RWPE1 (cell line): ENCODE measurements around the gene NUDCD2.
"Not testable (repeated sequence)": the region's sequence is repeated elsewhere in the genome, so short reads cannot be mapped to it uniquely, and the experiment has no call there.

Experiments used
- CTCF ChIA-PET: fragments of 350-600 bp; sonication (Branson Sonifier 250); formaldehyde crosslinking; extraction: SDS; loops from one replicate; lab custom pipeline; 2021; lab: Yijun Ruan, JAX
- POLR2A ChIA-PET: fragments of 400-600 bp; formaldehyde crosslinking; extraction: SDS; loops from one replicate; lab custom pipeline; 2020; ENCODE audit warnings: antibody characterized with exemption; ENCODE audit not compliant: low non-redundant PET; lab: Yijun Ruan, JAX
- DNase-seq: peaks from one replicate; pipeline ENCODE4 v3.0.0; 2012; ENCODE audit warnings: low spot score
- H3K27ac ChIP-seq: fragments of 450-650 bp; 2 replicates; pipeline ENCODE4 v1.5.1; 2017
- TF ChIP-seq, protein P1 (sequence below): fragments of 450-650 bp; conservative IDR thresholded peaks from 2 replicates; pipeline ENCODE4 v1.5.1; 2017; ENCODE audit warnings: low read depth, mild to moderate bottlenecking

NUDCD2 gene

DNA sequence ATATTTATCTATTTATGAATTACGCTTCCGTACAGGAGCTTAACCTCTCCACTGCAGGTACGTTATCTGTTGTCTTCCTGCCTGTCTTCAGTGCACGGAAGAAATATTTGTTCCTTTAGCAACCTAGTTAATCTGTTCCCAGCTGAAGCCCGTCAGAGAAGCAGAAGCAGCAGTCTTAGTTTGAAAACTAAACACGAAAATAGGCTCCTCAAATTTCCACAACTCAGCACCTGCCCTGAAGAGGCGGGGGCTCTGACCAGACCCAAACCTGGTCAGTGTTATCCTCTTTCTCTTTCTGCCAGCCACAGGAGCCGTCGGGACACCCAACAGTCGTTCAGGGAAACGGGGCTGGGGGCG lies 462 bp downstream of the NUDCD2 start:
- DNase-seq = no peak
- ChIA-PET POLR2A (interaction anchor here (1.3 to 1.7 kb wide), 3 partner anchors 22 to 50 kb away, joined by 3 to 7 read pairs (median 5); partner anchors contain the start of genes CCNG1 and MAT2B), CTCF (interaction anchor here (1.4 kb wide), 1 partner anchor 14 kb away, joined by 7 read pairs; no protein-coding TSS in a partner anchor)
- peak overlapping the region; percentile 99 for H3K27ac ChIP-seq
- TF ChIP-seq, protein P1, sequence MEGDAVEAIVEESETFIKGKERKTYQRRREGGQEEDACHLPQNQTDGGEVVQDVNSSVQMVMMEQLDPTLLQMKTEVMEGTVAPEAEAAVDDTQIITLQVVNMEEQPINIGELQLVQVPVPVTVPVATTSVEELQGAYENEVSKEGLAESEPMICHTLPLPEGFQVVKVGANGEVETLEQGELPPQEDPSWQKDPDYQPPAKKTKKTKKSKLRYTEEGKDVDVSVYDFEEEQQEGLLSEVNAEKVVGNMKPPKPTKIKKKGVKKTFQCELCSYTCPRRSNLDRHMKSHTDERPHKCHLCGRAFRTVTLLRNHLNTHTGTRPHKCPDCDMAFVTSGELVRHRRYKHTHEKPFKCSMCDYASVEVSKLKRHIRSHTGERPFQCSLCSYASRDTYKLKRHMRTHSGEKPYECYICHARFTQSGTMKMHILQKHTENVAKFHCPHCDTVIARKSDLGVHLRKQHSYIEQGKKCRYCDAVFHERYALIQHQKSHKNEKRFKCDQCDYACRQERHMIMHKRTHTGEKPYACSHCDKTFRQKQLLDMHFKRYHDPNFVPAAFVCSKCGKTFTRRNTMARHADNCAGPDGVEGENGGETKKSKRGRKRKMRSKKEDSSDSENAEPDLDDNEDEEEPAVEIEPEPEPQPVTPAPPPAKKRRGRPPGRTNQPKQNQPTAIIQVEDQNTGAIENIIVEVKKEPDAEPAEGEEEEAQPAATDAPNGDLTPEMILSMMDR = no peak

DNA sequence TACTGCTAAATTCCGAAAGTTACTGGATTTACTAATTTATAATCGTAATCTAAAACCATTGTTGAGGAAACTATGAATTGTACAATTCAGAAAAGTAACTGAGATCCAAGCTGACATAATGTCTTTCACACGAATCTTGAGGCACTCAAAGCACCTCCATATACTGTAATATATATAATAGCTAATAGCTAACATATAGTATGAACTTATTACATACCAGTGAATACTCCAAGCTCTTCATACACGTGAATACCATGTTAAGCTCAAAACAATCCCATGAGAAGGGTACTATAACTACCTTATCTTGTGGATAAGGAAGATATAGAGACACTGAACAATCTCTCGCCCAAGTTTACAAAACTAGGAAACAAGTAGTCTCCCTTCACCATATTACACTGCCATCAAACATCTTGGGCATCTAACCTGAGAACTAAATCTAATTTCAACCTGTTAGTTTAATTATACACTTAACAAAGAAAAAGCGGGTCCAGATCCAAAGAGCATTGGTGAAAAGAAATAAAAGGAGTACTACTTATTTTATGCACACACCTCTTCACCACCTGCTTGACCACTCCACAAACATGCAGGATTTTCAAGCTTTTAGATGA lies 1.0 kb downstream of the NUDCD2 start:
- TF ChIP-seq, protein P1 = no peak
- H3K27ac ChIP-seq = peak overlapping the region; percentile 99
- DNase-seq = no peak
- ChIA-PET POLR2A (interaction anchor here (1.7 kb wide), 1 partner anchor 47 kb away, joined by 7 read pairs; the partner anchor contains the start of gene MAT2B), CTCF (interaction anchor here (1.4 kb wide), 1 partner anchor 14 kb away, joined by 7 read pairs; no protein-coding TSS in a partner anchor)

DNA sequence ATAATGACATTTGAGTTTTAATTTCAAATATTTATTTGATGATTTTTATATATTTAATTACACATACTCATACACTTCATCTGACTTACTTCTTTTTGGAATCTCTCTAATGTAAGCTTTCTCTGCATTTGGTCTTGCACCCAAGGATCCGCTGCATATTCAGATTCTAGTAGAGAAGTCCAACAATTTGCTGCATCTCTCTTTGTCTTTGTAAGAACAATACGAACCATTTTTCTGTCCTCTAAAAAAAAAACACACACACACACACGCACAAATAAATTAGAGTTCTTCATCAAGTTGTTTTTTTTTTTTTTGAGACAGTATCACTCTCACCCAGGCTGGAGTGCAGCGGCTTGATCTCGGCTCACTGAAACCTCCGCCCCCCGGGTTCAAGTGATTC lies 3.1 kb downstream of the NUDCD2 start:
- POLR2A ChIA-PET = no interaction called here
- DNase-seq = no peak
- CTCF ChIA-PET = no interaction called here
- H3K27ac ChIP-seq = no peak overlapping the region
- TF ChIP-seq, protein P1 = no peak

DNA sequence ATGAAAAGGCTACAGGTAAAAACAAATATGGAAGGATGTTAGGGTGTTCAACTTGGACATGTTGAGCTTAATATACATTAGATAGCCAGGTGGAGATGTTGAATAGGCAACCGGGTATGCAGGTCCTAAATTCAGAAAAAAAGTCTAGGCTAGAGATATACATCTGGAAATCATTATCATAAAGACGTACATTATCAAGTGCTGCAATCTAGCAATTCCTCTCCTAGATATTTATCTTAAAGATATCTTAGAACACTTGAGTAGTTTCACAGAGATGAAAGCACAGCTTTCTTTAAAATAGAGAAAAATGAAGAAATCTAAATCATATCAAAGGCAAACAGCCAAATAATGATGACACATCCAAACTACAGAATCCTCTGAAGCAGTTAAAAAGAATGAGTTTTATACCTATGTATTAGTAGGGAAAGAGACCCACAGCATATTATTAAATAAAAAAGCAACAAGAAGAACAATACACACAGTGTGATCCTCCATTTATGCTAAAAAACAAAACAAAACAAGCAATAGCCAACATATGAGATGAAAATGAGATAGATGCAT lies 3.8 kb downstream of the NUDCD2 start:
- CTCF ChIA-PET = no interaction called here

DNA sequence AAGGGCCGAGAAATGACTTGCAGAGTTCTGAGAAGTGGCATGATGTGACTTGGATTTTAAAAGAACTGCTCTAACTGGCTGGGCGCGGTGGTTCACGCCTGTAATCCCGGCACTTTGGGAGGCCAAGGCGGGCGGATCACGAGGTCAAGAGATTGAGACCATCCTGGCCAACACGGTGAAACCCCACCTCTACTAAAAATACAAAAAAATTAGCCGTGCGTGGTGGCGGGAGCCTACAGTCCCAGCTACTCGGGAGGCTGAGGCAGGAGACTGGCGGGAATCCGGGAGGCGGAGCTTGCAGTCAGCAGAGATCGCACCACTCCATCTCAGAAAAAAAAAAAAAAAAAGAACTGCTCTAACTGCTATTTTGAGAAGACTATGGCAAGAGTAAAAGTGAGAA lies 4.5 kb downstream of the NUDCD2 start:
- H3K27ac ChIP-seq, CTCF ChIA-PET, DNase-seq: not testable (repeated sequence)
- POLR2A ChIA-PET = interaction anchor here (0.6 kb wide), 1 partner anchor 16 kb away, joined by 3 read pairs; no protein-coding TSS in a partner anchor

More for the DNA sequence above, 3.8 kb downstream of the NUDCD2 start:
- no peak overlapping the region for H3K27ac ChIP-seq
- TF ChIP-seq, protein P1 = no peak
- POLR2A ChIA-PET = no interaction called here
- no peak for DNase-seq

DNA sequence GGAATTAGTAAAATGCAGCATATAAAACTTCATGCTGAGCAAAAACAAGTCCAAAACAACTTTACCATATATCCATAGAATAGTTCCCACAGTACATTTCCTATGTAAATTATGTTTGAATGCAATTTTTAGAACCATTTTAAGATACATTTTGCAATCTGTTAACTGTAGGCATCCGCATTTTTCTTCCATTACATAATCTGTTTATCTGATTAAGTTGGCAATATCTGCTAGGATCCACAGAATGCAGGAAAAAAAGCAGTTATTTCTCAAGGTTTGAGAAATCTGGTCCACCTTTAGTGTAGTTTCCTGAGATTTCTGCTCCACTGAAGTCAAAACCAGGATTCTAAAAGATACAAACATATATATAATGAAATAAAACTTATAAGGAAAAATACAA lies 6.2 kb downstream of the NUDCD2 start:
- DNase-seq = no peak
- ChIA-PET CTCF (no interaction called here), POLR2A (no interaction called here)
- TF ChIP-seq, protein P1 = no peak
- no peak overlapping the region for H3K27ac ChIP-seq

DNA sequence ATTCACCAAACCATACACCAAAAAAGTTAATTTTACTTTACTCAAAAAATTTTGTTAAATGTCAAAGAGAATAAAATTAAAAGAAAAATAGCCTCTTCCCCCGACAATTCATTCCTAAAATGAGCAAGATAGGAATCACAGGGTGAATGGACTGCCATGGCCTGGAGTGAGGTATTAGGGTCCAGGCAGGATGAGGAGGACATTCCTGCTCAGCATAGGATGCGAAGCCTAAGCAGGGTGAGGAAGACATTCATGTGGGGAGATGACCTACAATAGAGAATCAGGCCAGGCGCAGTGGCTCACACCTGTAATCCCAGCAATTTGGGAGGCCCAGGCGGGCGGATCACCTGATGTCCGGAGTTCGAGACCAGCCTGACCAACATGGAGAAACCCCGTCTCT lies 8.4 kb downstream of the NUDCD2 start:
- TF ChIP-seq, protein P1 = no peak
- ChIA-PET POLR2A (no interaction called here), CTCF (no interaction called here)
- no peak overlapping the region for H3K27ac ChIP-seq
- no peak for DNase-seq
